ENCODE results near the gene GUCA1A.
"Not testable (repeated sequence)": the region's sequence is repeated elsewhere in the genome, so short reads cannot be mapped to it uniquely, and the experiment has no call there.

Gene GUCA1A

GRCh38 chr6:42147138-42147562 lies 26.0 kb upstream of the GUCA1A start:
- DNase-seq = no peak

DNA sequence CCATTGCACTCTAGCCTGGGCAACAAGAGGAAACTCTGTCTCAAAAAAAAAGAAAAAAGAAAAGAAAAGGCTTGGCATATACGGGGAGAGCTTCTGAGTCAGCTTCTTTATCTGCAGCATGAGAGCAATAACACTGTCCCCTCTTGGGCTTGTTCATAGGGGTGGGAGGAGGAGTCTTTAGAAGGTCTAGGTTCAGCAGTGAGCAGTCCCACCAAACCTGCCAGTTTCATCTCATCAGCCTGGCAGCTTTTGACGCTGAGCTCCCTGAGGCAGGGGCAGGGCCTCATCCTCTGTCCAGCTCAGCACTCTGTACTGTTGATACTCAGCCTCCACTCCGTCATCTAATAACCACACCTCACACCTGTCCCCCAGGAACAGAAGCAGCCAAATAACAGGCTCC lies 25.1 kb upstream of the GUCA1A start:
- DNase-seq = no peak

- DNase-seq = no peak
Observed at GRCh38 chr6:42150254-42150653, 22.9 kb upstream of the GUCA1A start.

DNA sequence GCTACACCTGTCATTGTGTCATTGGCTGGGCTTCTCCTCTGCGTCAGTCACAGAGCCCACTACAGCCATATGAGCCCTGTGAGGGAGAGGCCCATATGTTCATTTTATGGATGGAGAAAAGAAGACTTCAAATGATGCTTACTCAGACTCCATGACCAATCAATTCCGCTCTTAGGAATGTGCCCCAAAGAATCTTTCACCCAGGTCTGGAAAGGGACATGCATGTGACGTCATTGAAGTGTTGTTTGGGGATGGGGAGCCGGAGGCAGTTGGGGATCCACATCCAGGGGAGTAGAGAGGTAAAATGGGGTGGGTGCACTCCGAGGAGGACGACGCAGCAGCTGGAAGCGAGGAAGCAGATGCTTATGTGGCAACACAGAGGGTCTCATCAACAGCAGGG lies 21.1 kb upstream of the GUCA1A start:
- no peak for DNase-seq

DNA sequence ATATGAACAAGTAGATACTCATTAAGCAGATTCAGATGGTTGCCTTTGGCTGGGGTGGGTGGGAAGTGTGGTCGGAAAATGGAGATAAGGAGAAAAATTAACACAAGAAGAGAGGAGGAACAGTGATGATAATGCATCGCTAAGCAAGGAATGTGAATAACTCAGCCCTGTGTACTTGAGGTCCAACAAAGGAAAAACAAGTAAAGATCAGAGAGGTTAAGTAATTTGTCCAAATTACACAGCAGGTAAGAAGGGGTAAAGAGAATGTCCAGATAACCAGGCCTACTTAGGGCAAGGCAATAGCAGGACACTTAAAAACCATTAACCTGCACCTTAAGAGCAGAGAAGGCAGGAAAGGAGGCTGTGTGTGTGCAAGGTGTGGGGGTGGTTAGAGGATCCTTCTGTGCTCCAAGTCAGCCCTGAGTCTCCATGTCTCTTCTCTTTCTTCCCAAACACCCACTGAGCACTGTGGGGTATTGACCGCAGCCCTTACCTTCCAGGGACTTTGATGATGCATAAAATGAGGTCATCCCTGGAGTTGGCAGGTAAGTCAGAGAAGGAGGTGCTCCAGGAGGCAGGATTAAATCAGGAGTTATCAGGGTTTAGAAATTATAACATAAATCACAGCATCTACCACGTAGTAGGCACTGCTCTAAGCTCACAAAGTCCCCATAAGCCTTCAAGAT lies 20.5 kb upstream of the GUCA1A start:
- DNase-seq = not testable (repeated sequence)

DNA sequence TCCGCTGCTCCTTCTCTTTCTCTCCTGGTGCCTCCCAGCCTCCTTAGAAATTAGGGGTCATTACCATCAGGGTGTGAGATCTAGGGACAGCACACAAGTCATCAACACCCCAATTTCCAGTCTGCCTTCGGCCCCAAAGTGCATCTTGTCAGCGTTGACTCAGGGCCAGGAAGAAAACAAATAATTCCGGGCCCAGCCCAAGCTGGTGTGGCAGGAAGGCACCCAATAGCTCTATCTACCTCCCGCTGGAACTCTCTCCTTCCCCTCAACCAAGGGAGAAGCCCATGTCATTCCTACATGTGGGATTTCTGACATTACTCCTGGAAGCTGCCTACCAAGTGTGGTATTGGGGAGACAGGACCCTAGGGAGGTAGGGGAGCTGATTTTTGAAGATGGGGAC lies 19.2 kb upstream of the GUCA1A start:
- no peak for DNase-seq

DNA sequence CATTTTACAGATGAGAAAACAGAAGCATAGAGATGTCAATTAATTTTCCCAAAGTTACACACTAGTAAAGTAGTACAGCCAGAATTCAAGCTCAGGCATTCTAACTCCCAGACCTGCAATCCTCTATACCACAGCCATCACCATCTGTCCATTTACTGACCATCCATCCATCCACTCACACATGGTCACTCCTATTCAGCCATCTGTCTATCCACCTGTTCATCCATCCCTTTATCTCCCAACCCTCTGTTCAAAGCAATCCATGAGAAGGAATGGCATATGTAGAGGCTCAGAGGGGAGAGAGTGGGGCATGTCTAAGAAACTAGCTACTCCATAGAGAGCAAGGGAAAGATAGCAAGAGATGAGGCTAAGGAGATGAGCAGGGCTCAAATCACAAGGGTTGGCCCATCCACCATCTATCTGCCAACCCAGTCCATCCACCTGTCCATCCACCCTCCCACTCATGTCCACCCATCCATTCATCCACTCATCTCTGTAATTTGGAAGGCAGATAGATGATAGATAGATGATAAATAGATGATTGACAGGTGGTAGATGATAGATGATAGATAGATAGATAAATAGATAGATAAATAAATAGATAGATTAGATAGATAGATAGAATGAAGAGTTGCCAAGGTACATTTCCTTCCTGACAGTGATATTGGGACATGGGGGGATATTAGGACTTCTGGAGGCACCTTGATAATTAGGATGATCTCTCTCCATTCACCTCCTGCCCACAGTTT lies 18.5 kb upstream of the GUCA1A start:
- DNase-seq = no peak

- no peak for DNase-seq
Observed at GRCh38 chr6:42155293-42155692, 17.9 kb upstream of the GUCA1A start.

GRCh38 chr6:42156638-42157037 lies 16.5 kb upstream of the GUCA1A start:
- no peak for DNase-seq

- no peak for DNase-seq
Observed at GRCh38 chr6:42158011-42158410, 15.2 kb upstream of the GUCA1A start.

GRCh38 chr6:42158631-42159030 lies 14.5 kb upstream of the GUCA1A start:
- DNase-seq = no peak

DNA sequence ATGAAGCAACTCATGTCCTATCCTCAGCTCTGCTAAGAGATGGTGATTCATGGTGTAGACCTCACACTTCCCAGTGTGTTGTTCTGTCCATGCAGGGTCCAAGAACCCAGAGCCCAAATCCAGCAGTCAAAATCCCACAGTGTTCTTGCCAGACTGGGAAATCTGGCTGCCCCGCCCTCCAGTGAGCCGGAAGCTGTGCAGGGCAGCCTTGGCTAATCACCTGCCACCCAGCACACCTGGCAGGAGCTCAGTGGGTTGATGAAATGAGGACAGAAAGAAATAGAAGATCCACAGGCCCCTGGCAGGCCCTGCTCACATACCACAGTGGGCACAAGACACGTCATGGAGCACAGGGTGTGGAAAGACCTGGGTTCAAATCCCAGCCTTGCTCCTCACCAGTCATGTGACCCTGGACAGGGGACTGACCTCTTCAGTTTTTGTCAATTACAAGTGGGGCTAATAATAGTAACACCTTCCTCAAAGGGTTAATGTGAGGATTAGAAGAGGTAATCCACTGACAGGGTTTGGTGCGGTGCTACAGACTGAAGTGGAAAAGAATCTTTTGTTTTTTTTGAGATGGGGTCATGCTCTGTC lies 13.6 kb upstream of the GUCA1A start:
- no peak for DNase-seq

GRCh38 chr6:42162384-42162783 lies 10.8 kb upstream of the GUCA1A start:
- no peak for DNase-seq

GRCh38 chr6:42162812-42163211 lies 10.4 kb upstream of the GUCA1A start:
- DNase-seq = no peak

DNA sequence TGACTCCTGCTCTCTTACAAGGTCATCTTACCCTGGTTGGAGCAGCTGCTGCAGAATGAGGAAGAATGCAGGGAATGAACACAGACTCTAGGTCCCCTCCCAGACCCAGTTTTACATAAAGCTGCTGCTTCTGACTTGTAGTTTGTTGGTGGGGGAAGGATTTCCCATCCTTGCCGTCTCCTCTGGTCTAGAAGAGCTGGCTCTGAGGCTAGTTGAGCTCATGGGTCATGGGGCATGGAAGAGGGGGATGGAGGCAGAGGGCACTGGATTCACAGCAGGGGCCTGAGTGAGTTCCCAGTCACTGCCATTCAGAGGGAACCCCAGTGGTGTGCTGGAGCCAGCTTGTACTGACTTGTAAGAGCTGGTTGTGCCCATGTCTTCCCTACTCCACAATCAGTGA lies 9.2 kb upstream of the GUCA1A start:
- DNase-seq = no peak

DNA sequence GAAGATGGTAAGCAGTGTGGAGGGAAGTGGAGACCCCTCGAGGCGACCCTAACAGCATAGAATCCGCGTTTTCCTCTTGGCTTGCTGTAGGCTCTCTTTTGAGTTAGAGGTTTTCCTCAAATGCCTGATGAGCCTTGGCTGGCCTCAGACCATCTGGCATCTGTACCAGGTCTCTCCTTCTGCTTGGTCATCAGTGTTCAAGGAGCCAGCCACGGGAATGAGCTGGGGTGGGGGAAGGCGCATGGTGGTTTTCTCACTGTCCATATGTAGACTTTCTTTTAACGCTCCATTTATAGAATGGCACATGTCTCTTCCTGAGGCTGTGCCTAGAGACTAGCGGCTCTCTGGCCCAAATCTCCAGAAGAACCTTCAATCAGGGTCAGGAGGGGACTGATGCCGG lies 8.1 kb upstream of the GUCA1A start:
- DNase-seq = no peak

GRCh38 chr6:42166444-42167141 lies 6.6 kb upstream of the GUCA1A start:
- DNase-seq = peak; percentile 73 to 89 (median 79)

DNA sequence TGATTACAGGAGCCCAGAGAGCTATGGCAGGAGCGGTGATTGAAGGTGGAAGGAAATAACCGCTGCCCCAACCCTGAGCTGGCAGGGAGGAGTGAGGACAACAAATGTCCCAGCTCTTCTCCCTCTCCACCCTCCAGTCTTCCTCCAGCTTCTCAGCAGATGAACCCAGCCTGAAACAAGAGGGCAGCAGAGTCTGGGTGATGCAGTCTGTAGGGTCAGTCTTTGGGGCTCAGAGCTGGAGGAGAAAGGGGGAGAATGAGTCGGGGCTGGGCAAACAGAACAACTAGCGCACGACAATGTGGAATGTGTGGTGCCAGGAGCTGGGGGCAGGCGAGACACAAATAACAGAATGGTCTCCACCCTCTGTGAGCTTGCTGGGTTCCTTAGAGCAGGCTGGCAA lies 4.5 kb upstream of the GUCA1A start:
- DNase-seq = no peak

GRCh38 chr6:42169780-42170179 lies 3.4 kb upstream of the GUCA1A start:
- DNase-seq = not testable (repeated sequence)

DNA sequence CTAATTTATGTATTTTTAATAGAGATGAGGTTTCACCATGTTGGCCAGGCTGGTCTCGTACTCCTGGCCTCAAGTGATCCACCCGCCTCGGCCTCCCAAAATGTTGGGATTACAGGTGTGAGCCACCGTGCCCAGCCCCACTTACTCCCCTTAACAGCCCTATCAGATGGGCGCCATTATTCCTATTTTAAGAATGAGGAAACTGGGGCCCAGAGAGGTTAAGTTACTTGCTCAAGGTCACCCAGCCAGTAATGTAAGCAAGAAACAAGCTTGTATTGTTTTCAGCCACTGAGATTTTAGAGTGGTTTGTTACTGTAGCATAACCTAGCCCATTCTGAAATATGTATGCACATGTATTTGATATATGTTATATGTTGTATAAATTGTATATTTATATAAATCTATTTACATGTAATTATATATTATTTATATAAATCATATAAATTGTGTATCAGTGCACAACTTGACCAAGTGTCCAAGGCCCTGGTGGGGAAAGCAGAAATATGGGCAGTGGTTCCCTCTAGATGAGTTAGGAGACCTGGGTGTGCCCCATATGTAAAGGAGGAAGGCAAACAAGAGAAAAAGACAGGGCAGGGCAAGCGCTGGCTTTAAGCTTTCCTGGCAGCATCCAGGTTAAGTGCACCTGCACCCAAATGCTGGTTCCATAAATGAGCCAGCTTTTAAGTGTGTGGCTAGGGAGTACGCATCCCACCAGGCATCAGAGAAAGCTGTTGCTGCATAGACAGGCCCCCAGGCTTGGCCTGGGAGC lies 1.2 kb upstream of the GUCA1A start:
- peak in 1 of 3 experiments; percentile 5 for DNase-seq

DNA sequence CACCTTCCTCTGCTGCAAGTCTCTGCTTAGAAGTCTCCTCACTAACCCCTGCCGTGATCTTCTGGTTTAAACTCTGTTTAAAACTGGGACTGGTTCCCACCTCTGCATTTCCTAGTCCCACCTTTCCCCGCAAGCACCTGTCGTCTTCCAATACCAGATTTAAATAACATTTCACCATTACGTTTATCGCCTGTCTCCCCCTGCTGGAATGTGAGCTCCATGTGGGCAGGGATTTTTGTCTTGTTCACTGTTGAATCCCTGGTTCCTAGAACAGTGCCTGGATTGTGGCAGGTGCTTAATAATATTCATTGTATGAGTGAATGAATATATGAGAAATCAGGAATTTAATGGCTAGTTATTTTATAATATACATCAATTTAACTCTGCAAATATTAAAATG lies 2.7 kb downstream of the GUCA1A start:
- no peak for DNase-seq

DNA sequence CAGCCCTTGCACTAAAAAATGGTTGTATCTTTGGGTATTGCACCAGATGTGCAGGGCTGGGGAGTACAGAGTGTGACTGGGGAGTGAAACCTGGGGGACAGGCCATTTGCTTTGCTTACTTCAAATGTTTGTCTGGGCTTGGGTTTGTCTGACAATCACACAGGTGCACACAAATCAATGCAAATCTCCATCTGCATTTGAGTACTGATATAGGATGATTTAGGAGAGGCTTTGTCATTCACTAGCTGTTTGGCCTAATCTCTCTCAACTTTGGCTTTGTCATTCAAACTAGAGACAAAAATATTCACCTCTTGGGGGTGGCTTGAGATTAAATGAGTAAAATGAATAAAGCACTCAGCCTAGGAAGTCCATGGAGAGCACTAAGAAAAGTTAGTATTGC lies 3.8 kb downstream of the GUCA1A start:
- DNase-seq = no peak
